KMS-11 (cell line): ENCODE data around the gene SLC25A26.

ENCODE experiments used
- H2AFZ ChIP-seq: fragments of 200-600 bp; sonication (generic); 2 replicates; pipeline ENCODE4 v1.6.1; 2016; ENCODE audit warnings: antibody characterized with exemption, mixed run types, low read depth
- H3K27ac ChIP-seq: fragments of 200-600 bp; sonication (generic); 2 replicates; pipeline ENCODE4 v1.6.1; 2016; ENCODE audit warnings: mild to moderate bottlenecking, mixed run types
- H3K27me3 ChIP-seq: fragments of 200-600 bp; sonication (generic); 2 replicates; pipeline ENCODE4 v1.6.1; 2017; ENCODE audit warnings: mild to moderate bottlenecking, low read depth, mixed run types, moderate library complexity; ENCODE audit not compliant: insufficient read depth
- H3K36me3 ChIP-seq: fragments of 200-600 bp; sonication (generic); 2 replicates; pipeline ENCODE4 v1.6.1; 2017; ENCODE audit warnings: mild to moderate bottlenecking, mixed run types; ENCODE audit not compliant: insufficient read depth
- H3K4me1 ChIP-seq: fragments of 200-600 bp; sonication (generic); 2 replicates; pipeline ENCODE4 v1.6.1; 2016; ENCODE audit warnings: mild to moderate bottlenecking, low read depth, mixed run types; ENCODE audit not compliant: poor library complexity, severe bottlenecking
- H3K4me2 ChIP-seq: fragments of 200-600 bp; sonication (generic); 2 replicates; pipeline ENCODE4 v1.7.0; 2016; ENCODE audit warnings: mild to moderate bottlenecking, mixed run types
- H3K4me3 ChIP-seq: fragments of 200-600 bp; sonication (generic); IDR thresholded peaks from 2 replicates; pipeline ENCODE4 v1.6.1; 2017; ENCODE audit warnings: low read depth, low read length, mixed read lengths; ENCODE audit not compliant: insufficient read depth
- H3K79me2 ChIP-seq: fragments of 200-600 bp; sonication (generic); 2 replicates; pipeline ENCODE4 v1.6.1; 2016; ENCODE audit warnings: low read depth, mixed run types; ENCODE audit not compliant: insufficient read depth
- H3K9ac ChIP-seq: fragments of 200-600 bp; sonication (generic); 2 replicates; pipeline ENCODE4 v1.6.1; 2016; ENCODE audit warnings: mild to moderate bottlenecking, mixed run types
- H4K20me1 ChIP-seq: fragments of 200-600 bp; sonication (generic); 2 replicates; pipeline ENCODE4 v1.6.1; 2016; ENCODE audit warnings: mild to moderate bottlenecking, mixed run types; ENCODE audit not compliant: insufficient read depth
- TF ChIP-seq, protein P1 (sequence below): fragments of 200-600 bp; sonication (generic); conservative IDR thresholded peaks from 2 replicates; pipeline ENCODE4 v1.6.1; 2017; ENCODE audit warnings: low read depth, mild to moderate bottlenecking, antibody characterized with exemption, low read length, moderate library complexity, mixed read lengths

The SLC25A26 gene

GRCh38 chr3:66253790-66254620 is 33.2 kb downstream of the SLC25A26 start:
- H3K79me2 ChIP-seq: no peaks in the 10 kb centered on the region
- TF ChIP-seq, protein P1, sequence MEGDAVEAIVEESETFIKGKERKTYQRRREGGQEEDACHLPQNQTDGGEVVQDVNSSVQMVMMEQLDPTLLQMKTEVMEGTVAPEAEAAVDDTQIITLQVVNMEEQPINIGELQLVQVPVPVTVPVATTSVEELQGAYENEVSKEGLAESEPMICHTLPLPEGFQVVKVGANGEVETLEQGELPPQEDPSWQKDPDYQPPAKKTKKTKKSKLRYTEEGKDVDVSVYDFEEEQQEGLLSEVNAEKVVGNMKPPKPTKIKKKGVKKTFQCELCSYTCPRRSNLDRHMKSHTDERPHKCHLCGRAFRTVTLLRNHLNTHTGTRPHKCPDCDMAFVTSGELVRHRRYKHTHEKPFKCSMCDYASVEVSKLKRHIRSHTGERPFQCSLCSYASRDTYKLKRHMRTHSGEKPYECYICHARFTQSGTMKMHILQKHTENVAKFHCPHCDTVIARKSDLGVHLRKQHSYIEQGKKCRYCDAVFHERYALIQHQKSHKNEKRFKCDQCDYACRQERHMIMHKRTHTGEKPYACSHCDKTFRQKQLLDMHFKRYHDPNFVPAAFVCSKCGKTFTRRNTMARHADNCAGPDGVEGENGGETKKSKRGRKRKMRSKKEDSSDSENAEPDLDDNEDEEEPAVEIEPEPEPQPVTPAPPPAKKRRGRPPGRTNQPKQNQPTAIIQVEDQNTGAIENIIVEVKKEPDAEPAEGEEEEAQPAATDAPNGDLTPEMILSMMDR: peak; percentile 67; the same call in 1 of the 2 replicates
- H3K4me2 ChIP-seq: no peak overlapping the region
- no peaks in the 10 kb centered on the region for H4K20me1 ChIP-seq
- H3K36me3 ChIP-seq: no peaks in the 10 kb centered on the region
- H3K4me3 ChIP-seq: no peak overlapping the region
- no peak overlapping the region for H2AFZ ChIP-seq
- no peak overlapping the region for H3K9ac ChIP-seq
- no peaks in the 10 kb centered on the region for H3K27me3 ChIP-seq
- H3K4me1 ChIP-seq: peaks cover 8% of the 10 kb centered on the region
- no peak overlapping the region for H3K27ac ChIP-seq

GRCh38 chr3:66255865-66256264 is 35.1 kb downstream of the SLC25A26 start:
- TF ChIP-seq, protein P1: no peak

GRCh38 chr3:66256806-66257205 is 36.0 kb downstream of the SLC25A26 start:
- H3K79me2 ChIP-seq: no peaks in the 10 kb centered on the region
- H3K27me3 ChIP-seq: no peaks in the 10 kb centered on the region
- TF ChIP-seq, protein P1: no peak
- H3K4me1 ChIP-seq: peaks cover 8% of the 10 kb centered on the region
- H2AFZ ChIP-seq: no peak overlapping the region
- H3K4me2 ChIP-seq: no peak overlapping the region
- H3K27ac ChIP-seq: no peak overlapping the region
- H3K9ac ChIP-seq: no peak overlapping the region
- H4K20me1 ChIP-seq: no peaks in the 10 kb centered on the region
- H3K36me3 ChIP-seq: no peaks in the 10 kb centered on the region
- H3K4me3 ChIP-seq: no peak overlapping the region

More at GRCh38 chr3:66255865-66256264, 35.1 kb downstream of the SLC25A26 start:
- Histone ChIP-seq H3K4me1 (peaks cover 8% of the 10 kb centered on the region), H3K9ac (no peak overlapping the region), H3K36me3 (no peaks in the 10 kb centered on the region), H3K27ac (no peak overlapping the region), H3K27me3 (no peaks in the 10 kb centered on the region), H2AFZ (no peak overlapping the region), H3K4me3 (no peak overlapping the region), H3K79me2 (no peaks in the 10 kb centered on the region), H4K20me1 (no peaks in the 10 kb centered on the region), H3K4me2 (no peak overlapping the region)

- H4K20me1 ChIP-seq: no peaks in the 10 kb centered on the region
- no peak overlapping the region for H3K4me2 ChIP-seq
- H3K4me1 ChIP-seq: peaks cover 8% of the 10 kb centered on the region
- no peak overlapping the region for H2AFZ ChIP-seq
- no peak overlapping the region for H3K9ac ChIP-seq
- no peaks in the 10 kb centered on the region for H3K27me3 ChIP-seq
- TF ChIP-seq, protein P1: no peak
- no peaks in the 10 kb centered on the region for H3K79me2 ChIP-seq
- no peaks in the 10 kb centered on the region for H3K36me3 ChIP-seq
- H3K4me3 ChIP-seq: no peak overlapping the region
- no peak overlapping the region for H3K27ac ChIP-seq
Measured at GRCh38 chr3:66259566-66260255, 38.9 kb downstream of the SLC25A26 start.
